DND-41 (cell line): ENCODE measurements around the gene TTPAL.

Source experiments
- EZH2 ChIP-seq: IDR thresholded peaks from 3 replicates; pipeline ENCODE4 v1.6.1; 2012; ENCODE audit warnings: borderline replicate concordance, low read depth, mild to moderate bottlenecking, moderate library complexity, low read length, inconsistent platforms; ENCODE audit not compliant: severe bottlenecking
- TF ChIP-seq, protein P1 (sequence below): IDR thresholded peaks from 2 replicates; pipeline ENCODE4 v1.5.1; 2012; ENCODE audit warnings: borderline replicate concordance, low read length, moderate library complexity, mild to moderate bottlenecking; ENCODE audit not compliant: poor library complexity, severe bottlenecking; ENCODE audit errors: extremely low read depth

DNA sequence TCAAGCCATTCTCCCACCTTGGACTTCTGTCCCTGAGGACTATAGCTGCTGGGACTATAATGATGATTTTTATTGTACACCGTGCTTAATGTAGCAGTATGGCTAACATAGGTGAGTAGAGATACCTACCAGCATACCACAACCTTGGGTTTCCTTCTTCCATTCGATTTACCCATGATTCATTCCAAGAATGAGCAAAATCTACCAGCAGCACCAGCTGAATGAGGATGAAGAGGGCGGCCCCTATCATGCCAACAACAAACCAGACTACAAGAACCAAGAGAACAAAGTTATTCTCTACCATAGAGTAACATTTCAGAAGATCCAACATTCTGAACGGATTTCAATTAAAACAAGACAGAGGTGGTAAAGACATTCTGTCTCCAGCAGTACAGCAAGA, 34.1 kb downstream of the TTPAL start:
- TF ChIP-seq, protein P1, sequence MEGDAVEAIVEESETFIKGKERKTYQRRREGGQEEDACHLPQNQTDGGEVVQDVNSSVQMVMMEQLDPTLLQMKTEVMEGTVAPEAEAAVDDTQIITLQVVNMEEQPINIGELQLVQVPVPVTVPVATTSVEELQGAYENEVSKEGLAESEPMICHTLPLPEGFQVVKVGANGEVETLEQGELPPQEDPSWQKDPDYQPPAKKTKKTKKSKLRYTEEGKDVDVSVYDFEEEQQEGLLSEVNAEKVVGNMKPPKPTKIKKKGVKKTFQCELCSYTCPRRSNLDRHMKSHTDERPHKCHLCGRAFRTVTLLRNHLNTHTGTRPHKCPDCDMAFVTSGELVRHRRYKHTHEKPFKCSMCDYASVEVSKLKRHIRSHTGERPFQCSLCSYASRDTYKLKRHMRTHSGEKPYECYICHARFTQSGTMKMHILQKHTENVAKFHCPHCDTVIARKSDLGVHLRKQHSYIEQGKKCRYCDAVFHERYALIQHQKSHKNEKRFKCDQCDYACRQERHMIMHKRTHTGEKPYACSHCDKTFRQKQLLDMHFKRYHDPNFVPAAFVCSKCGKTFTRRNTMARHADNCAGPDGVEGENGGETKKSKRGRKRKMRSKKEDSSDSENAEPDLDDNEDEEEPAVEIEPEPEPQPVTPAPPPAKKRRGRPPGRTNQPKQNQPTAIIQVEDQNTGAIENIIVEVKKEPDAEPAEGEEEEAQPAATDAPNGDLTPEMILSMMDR = no peak
- TF ChIP-seq EZH2 = no peak
